HepG2 (cell line): ENCODE data around the gene SCT. TPM values are rescaled to one million over a fixed set of nuclear protein-coding genes. Genes with fewer than 3 reads are reported as not detected.

Experiments used
- ATAC-seq: fragments of 200-7000 bp; cut with Tn5 transposase; 3 replicates; pipeline ENCODE4 v1.9.1; 2020; ENCODE audit warnings: mild to moderate bottlenecking, moderate library complexity
- BruUV-seq: library from RNA; stranded (reverse); fragments of 400-500 nt; replicated peaks from 2 replicates; lab custom pipeline; 2021; lab: Mats Ljungman, UMichigan
- CTCF ChIA-PET: fragments of 300-600 bp; formaldehyde crosslinking; extraction: SDS; loops from one replicate; lab custom pipeline; 2021; ENCODE audit warnings: low total read pairs, inconsistent platforms, low intra/inter-chr PET ratio; lab: Yijun Ruan, JAX
- POLR2A ChIA-PET: fragments of 350-600 bp; sonication (Branson Sonifier 250); formaldehyde crosslinking; loops from one replicate; lab custom pipeline; 2020; ENCODE audit warnings: antibody characterized with exemption, inconsistent platforms; lab: Yijun Ruan, JAX
- DNase-seq: peaks from one replicate; pipeline ENCODE4 v3.0.0-alpha.2; 2015; ENCODE audit warnings: low spot score
- FAIRE-seq: peaks from 3 replicates; lab custom pipeline; 2011; peaks lifted over from hg19 to GRCh38; lab: Jason Lieb, UNC
- H2AFZ ChIP-seq: one replicate; pipeline ENCODE4 v1.6.1; 2011; ENCODE audit warnings: low read length, inconsistent platforms
- H3K27ac ChIP-seq: fragments of 300-600 bp; 3 replicates; pipeline ENCODE4 v1.8.0; 2011; ENCODE audit warnings: mixed run types, mild to moderate bottlenecking, mixed read lengths, low read length, inconsistent platforms; ENCODE audit not compliant: insufficient read depth; ENCODE audit errors: extremely low read length
- H3K27me3 ChIP-seq, 2 experiments: fragments of 200-600 bp in 1 of 2; 2 replicates in 1 of 2; 3 replicates in 1 of 2; pipeline versions ENCODE4 v1.6.0 to v1.8.0; 2011; ENCODE audit warnings: low read length in 2 of 2, mild to moderate bottlenecking in 2 of 2, moderate library complexity in 2 of 2, inconsistent platforms in 1 of 2; ENCODE audit not compliant: insufficient read depth in 2 of 2, control insufficient read depth in 1 of 2
- H3K36me3 ChIP-seq, 2 experiments: fragments of 200-600 bp in 1 of 2; replicated peaks in 1 of 2; 2 replicates in 1 of 2; 3 replicates in 1 of 2; pipeline versions ENCODE4 v1.5.1 to v1.8.0; 2011; ENCODE audit warnings: low read length in 2 of 2, inconsistent platforms in 1 of 2; ENCODE audit not compliant: insufficient read depth in 2 of 2, control insufficient read depth in 1 of 2
- H3K4me1 ChIP-seq: 2 replicates; pipeline ENCODE4 v1.5.1; 2012; ENCODE audit warnings: low read length, inconsistent platforms; ENCODE audit not compliant: insufficient read depth
- H3K4me2 ChIP-seq: 2 replicates; pipeline ENCODE4 v1.6.0; 2011; ENCODE audit warnings: low read depth, low read length, inconsistent platforms
- H3K4me3 ChIP-seq, 3 experiments: fragments of 200-600 bp in 1 of 3; sonication (generic), shearing (Covaris generic) in 1 of 3; replicated peaks in 1 of 3; 2 replicates each; pipeline ENCODE4 v1.5.1; 2011 to 2016; ENCODE audit warnings: low read length in 3 of 3, inconsistent platforms in 2 of 3, low read depth in 2 of 3, mild to moderate bottlenecking in 2 of 3, control low read depth in 1 of 3, mixed read lengths in 1 of 3; ENCODE audit not compliant: insufficient read depth in 1 of 3
- H3K79me2 ChIP-seq: one replicate; pipeline ENCODE4 v1.6.1; 2011; ENCODE audit warnings: low read length, inconsistent platforms; ENCODE audit not compliant: insufficient read depth
- H3K9ac ChIP-seq: 2 replicates; pipeline ENCODE4 v1.6.0; 2011; ENCODE audit warnings: mild to moderate bottlenecking, low read depth, low read length, inconsistent platforms; ENCODE audit not compliant: insufficient read depth
- H3K9me3 ChIP-seq: 2 replicates; pipeline ENCODE4 v1.5.1; 2012; ENCODE audit warnings: mild to moderate bottlenecking, low read length
- H4K20me1 ChIP-seq: 2 replicates; pipeline ENCODE4 v1.6.0; 2011; ENCODE audit warnings: inconsistent platforms, mild to moderate bottlenecking, low read length, moderate library complexity; ENCODE audit not compliant: insufficient read depth
- KDM1A ChIP-seq: IDR thresholded peaks from 2 replicates; pipeline ENCODE4 v1.6.1; 2016; ENCODE audit warnings: missing compliant biosample characterization
- KDM4B ChIP-seq: sonication (generic); formaldehyde crosslinking; IDR thresholded peaks from 2 replicates; pipeline ENCODE4 v1.4.0; 2020; ENCODE audit warnings: missing genetic modification reagents
- KMT2A ChIP-seq: sonication (generic); formaldehyde crosslinking; IDR thresholded peaks from 2 replicates; pipeline ENCODE4 v1.4.0; 2020; ENCODE audit warnings: missing genetic modification reagents
- RBM39 ChIP-seq: fragments of 200-400 bp; formaldehyde crosslinking; IDR thresholded peaks from one replicate; pipeline ENCODE4 v1.6.1; 2018; ENCODE audit warnings: antibody characterized with exemption, mild to moderate bottlenecking, low read depth, low read length; ENCODE audit not compliant: poor library complexity, severe bottlenecking
- TARDBP ChIP-seq: sonication (generic); formaldehyde crosslinking; IDR thresholded peaks from 2 replicates; pipeline ENCODE4 v1.8.0; 2022; ENCODE audit warnings: mild to moderate bottlenecking, missing genetic modification reagents
- ZNF263 ChIP-seq: sonication (generic); formaldehyde crosslinking; IDR thresholded peaks from 2 replicates; pipeline ENCODE4 v1.4.0; 2020; ENCODE audit warnings: missing genetic modification reagents
- ZNF629 ChIP-seq: sonication (generic); formaldehyde crosslinking; conservative IDR thresholded peaks from 2 replicates; pipeline ENCODE4 v1.5.0; 2020; ENCODE audit warnings: missing genetic modification reagents
- ZSCAN25 ChIP-seq: sonication (generic); formaldehyde crosslinking; IDR thresholded peaks from 2 replicates; pipeline ENCODE4 v1.8.0; 2022; ENCODE audit warnings: mild to moderate bottlenecking, missing genetic modification reagents
- WGBS: methylation state at CpG from one replicate; pipeline ENCODE4 v1.1.6; 2017; ENCODE audit warnings: low lambda C conversion rate; 5-methylcytosine and 5-hydroxymethylcytosine counted together
- in situ Hi-C: cut with HindIII; loops from 2 replicates; pipeline ENCODE4 v1.10.0; 2017; ENCODE audit warnings: low pct_unique_long_range_greater_than_20kb; ENCODE audit not compliant: extremely low pct_ligation_motif_present
- intact Hi-C: fragments of 100-400 bp; cut with micrococcal nuclease; formaldehyde crosslinking; loops from one replicate; pipeline ENCODE4 v1.10.0; 2022; ENCODE audit not compliant: unreplicated experiment
- polyA plus RNA-seq, 8 experiments: library from polyadenylated mRNA; depleted of rRNA in 3 of 8; stranded (reverse) in 7 of 8; unstranded in 1 of 8; fragments of >200 nt; fragmentation: Illumina TruSeq in 4 of 8; extraction: Trizol in 4 of 8; gene quantifications; 2 replicates each; pipeline versions ENCODE4 v1.2.1 to v1.2.3, GENCODE V29; 2011 to 2016; ENCODE audit warnings: low read depth in 4 of 8, missing spikeins in 1 of 8, mixed read lengths in 1 of 8; ENCODE audit not compliant: insufficient read depth in 1 of 8
- total RNA-seq, 5 experiments: library from RNA; depleted of rRNA; stranded (reverse); fragments of >200 nt; fragmentation: Illumina TruSeq; extraction: Trizol; gene quantifications; 2 replicates each; pipeline ENCODE4 v1.2.3, GENCODE V29; 2016; ENCODE audit warnings: low read depth in 1 of 5
- TF ChIP-seq, protein P1 (sequence below): sonication (generic); formaldehyde crosslinking; IDR thresholded peaks from 2 replicates; pipeline ENCODE4 v1.4.0; 2020; ENCODE audit warnings: missing genetic modification reagents
- TF ChIP-seq, protein P2 (sequence below): sonication (generic); formaldehyde crosslinking; IDR thresholded peaks from 2 replicates; pipeline ENCODE4 v1.4.0; 2020; ENCODE audit warnings: mild to moderate bottlenecking, missing genetic modification reagents

Gene SCT
- total and polyA plus RNA-seq, 2 of the 13 experiments (the other 11 are each of a cell fraction or from before 2014, with no cell fraction given): not detected

DNA sequence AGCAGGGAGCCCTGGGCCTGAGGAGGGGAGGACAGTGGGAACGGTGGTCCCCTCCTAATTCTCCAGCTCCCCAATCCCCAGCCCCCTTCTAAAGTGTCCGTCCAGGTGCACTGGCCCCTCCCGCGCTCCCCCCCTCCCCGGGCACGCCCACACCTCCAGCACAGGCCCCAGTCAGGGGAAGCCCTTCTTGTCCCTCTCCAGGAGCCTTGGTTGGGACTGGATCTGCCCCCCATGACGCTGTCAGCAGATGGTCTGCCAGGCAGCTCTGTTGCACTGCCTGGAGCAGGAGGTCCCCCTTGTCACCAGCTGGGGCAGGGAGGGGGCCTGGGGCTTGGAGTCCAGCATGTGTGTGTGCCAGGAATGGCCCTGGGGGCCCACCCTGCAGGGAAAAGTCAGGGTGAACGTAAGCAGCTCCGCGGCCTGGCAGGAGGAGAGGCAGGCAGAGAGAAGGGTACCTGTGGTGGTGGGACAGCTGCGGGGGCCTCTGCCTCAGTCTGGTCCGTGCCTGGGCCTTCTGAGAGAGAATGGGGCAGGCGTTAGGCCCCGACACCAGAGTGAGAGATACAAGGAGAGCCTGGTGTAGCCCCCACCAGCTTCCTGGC, 12.9 kb downstream of the SCT start:
- in situ Hi-C loops (no loop called here), intact Hi-C loops (loop anchor here (10.0 kb wide), 1 partner anchor 59 kb away; no protein-coding TSS in a partner anchor)
- Histone ChIP-seq H3K4me2 (no peak overlapping the region), H3K9me3 (no peaks in the 10 kb centered on the region), H4K20me1 (peaks cover 3% of the 10 kb centered on the region; the same call in 1 of the 2 replicates), H3K79me2 (no peaks in the 10 kb centered on the region), H3K36me3 (peaks cover 31 to 53% of the 10 kb centered on the region in 2 experiments; a peak in 4 of 5 replicates), H3K27ac (no peak overlapping the region), H3K27me3 (no peaks in the 10 kb centered on the region), H3K4me3 (no peak overlapping the region), H3K9ac (no peak overlapping the region), H3K4me1 (no peaks in the 10 kb centered on the region), H2AFZ (no peak overlapping the region)
- BruUV-seq: no TSS peak
- POLR2A ChIA-PET: interaction anchor here (1.0 kb wide), 1 partner anchor 9 kb away, joined by 3 read pairs; no protein-coding TSS in a partner anchor
- DNase-seq (no peak), ATAC-seq (no peak; the same call in 2 of the 3 replicates), FAIRE-seq (no peak)
- CTCF ChIA-PET: no interaction called here
- WGBS: 96% methylated on average over 14 of the region's 14 CpGs
- no peak for TF ChIP-seq KDM4B (CRISPR knock-in tag)
- TF ChIP-seq ZNF629 (CRISPR knock-in tag): no peak
- TF ChIP-seq ZSCAN25: no peak
- TF ChIP-seq, protein P1, sequence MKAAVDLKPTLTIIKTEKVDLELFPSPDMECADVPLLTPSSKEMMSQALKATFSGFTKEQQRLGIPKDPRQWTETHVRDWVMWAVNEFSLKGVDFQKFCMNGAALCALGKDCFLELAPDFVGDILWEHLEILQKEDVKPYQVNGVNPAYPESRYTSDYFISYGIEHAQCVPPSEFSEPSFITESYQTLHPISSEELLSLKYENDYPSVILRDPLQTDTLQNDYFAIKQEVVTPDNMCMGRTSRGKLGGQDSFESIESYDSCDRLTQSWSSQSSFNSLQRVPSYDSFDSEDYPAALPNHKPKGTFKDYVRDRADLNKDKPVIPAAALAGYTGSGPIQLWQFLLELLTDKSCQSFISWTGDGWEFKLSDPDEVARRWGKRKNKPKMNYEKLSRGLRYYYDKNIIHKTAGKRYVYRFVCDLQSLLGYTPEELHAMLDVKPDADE (CRISPR knock-in tag): no peak
- no peak for TF ChIP-seq RBM39
- no peak for TF ChIP-seq KDM1A (CRISPR knock-in tag)
- no peak for TF ChIP-seq KMT2A (CRISPR knock-in tag)
- no peak for TF ChIP-seq TARDBP (CRISPR knock-in tag)
- TF ChIP-seq, protein P2, sequence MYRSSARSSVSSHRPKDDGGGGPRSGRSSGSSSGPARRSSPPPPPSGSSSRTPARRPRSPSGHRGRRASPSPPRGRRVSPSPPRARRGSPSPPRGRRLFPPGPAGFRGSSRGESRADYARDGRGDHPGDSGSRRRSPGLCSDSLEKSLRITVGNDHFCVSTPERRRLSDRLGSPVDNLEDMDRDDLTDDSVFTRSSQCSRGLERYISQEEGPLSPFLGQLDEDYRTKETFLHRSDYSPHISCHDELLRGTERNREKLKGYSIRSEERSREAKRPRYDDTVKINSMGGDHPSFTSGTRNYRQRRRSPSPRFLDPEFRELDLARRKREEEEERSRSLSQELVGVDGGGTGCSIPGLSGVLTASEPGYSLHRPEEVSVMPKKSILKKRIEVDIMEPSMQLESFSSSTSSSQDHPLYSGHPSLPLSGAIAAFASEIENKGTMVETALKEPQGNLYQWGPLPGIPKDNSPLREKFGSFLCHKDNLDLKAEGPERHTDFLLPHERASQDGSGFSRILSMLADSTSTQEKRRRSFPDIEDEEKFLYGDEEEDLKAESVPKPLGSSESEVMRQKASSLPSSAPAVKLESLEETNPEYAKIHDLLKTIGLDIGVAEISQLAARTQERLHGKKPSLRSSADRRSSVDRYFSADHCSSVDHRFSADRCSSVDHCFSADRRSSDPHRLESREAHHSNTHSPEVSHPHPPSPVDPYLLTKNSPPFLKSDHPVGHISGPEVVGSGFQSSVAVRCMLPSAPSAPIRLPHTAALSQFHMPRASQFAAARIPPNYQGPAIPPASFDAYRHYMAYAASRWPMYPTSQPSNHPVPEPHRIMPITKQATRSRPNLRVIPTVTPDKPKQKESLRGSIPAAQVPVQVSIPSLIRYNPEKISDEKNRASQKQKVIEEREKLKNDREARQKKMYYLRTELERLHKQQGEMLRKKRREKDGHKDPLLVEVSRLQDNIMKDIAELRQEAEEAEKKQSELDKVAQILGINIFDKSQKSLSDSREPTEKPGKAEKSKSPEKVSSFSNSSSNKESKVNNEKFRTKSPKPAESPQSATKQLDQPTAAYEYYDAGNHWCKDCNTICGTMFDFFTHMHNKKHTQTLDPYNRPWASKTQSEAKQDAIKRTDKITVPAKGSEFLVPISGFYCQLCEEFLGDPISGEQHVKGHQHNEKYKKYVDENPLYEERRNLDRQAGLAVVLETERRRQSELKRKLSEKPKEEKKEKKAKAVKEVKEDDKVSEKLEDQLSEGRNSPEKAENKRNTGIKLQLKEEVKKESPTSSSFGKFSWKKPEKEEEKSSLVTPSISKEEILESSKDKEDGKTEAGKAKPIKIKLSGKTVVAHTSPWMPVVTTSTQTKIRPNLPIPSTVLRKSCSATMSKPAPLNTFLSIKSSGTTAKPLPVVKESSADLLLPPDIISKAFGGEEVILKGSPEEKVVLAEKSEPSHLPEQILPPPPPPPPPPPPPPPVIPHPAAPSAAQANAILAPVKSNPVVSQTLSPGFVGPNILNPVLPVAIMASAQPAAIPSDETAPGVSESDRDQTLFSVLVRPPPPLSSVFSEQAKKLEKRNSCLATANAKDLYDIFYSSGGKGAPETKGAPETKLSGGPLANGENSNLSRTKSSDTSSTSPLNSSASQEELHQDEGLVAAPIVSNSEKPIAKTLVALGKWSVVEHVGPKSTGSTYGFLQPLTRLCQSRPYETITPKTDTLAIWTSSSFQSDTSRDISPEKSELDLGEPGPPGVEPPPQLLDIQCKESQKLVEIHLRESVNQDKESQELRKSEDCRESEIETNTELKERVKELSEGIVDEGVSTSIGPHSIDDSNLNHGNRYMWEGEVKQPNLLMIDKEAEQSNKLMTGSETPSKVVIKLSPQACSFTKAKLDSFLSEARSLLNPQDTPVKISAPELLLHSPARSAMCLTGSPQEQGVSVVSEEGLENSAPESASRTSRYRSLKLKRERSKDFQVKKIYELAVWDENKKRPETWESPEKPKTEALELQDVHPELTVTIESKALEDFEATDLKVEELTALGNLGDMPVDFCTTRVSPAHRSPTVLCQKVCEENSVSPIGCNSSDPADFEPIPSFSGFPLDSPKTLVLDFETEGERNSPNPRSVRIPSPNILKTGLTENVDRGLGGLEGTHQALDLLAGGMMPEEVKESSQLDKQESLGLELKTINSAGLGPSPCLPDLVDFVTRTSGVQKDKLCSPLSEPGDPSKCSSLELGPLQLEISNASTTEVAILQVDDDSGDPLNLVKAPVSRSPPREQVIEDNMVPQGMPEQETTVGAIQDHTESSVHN (CRISPR knock-in tag): no peak
- no peak for TF ChIP-seq ZNF263 (CRISPR knock-in tag)
